HL-60 (cell line): ENCODE data around the gene SMOC2.

Source experiments
- DNase-seq, 2 experiments: peaks; one replicate each; pipeline ENCODE4 v3.0.0-alpha.2; 2010 to 2020; ENCODE audit warnings: low read depth in 1 of 2, low spot score in 1 of 2
- H3K27ac ChIP-seq: fragments of 250-450 bp; sonication (Bioruptor Pico); replicated peaks from 2 replicates; pipeline ENCODE4 v1.5.1; 2020; ENCODE audit warnings: mild to moderate bottlenecking, moderate library complexity
- H3K27me3 ChIP-seq: fragments of 250-450 bp; sonication (Bioruptor Pico); 2 replicates; pipeline ENCODE4 v1.5.1; 2021; ENCODE audit warnings: mild to moderate bottlenecking, moderate library complexity; ENCODE audit not compliant: insufficient read depth, poor library complexity, severe bottlenecking
- H3K4me3 ChIP-seq: replicated peaks from 2 replicates; pipeline ENCODE4 v1.5.1; 2011; ENCODE audit warnings: mild to moderate bottlenecking, control low read depth, low read length; ENCODE audit not compliant: insufficient read depth
- GABPA ChIP-seq: IDR thresholded peaks from 2 replicates; pipeline ENCODE4 v1.6.1; 2012; ENCODE audit warnings: low read depth
- POLR2AphosphoS5 ChIP-seq: IDR thresholded peaks from 2 replicates; pipeline ENCODE4 v1.6.1; 2012; ENCODE audit warnings: low read depth
- SPI1 ChIP-seq: IDR thresholded peaks from 2 replicates; pipeline ENCODE4 v1.6.1; 2012; ENCODE audit warnings: low read depth, mild to moderate bottlenecking, borderline replicate concordance
- TF ChIP-seq, protein P1 (sequence below): IDR thresholded peaks from 2 replicates; pipeline ENCODE4 v1.6.1; 2012; ENCODE audit warnings: low read depth; ENCODE audit not compliant: insufficient replicate concordance
- TF ChIP-seq, protein P2 (sequence below): IDR thresholded peaks from one replicate; pipeline ENCODE4 v1.5.1; 2011; ENCODE audit warnings: low read length, control low read depth, inconsistent platforms; ENCODE audit not compliant: insufficient read depth

Gene SMOC2

DNA sequence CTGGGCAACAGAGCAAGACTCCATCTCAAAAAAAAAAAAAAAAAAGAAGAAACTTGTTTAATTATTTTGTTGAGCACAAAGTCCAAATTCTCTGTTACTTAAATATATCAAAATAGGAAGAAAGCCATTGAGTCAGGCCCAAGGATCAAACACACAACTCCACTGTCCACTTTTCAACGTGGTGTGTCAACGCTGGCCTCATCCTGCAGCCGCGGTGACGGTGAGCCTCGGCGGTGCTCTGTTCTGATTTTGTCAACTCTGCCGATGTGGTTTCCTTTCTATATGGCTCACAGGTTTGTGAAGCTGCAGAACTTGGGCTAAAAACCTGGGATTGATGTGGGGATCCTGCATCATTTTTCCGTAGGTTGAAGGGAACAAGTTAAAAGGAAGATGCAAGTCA, 3.2 kb upstream of the SMOC2 start:
- Histone ChIP-seq H3K27me3 (peaks cover 12% of the 10 kb centered on the region), H3K4me3 (no peak overlapping the region), H3K27ac (no peak overlapping the region)
- TF ChIP-seq POLR2AphosphoS5 (no peak), GABPA (no peak), SPI1 (no peak)
- TF ChIP-seq, protein P1, sequence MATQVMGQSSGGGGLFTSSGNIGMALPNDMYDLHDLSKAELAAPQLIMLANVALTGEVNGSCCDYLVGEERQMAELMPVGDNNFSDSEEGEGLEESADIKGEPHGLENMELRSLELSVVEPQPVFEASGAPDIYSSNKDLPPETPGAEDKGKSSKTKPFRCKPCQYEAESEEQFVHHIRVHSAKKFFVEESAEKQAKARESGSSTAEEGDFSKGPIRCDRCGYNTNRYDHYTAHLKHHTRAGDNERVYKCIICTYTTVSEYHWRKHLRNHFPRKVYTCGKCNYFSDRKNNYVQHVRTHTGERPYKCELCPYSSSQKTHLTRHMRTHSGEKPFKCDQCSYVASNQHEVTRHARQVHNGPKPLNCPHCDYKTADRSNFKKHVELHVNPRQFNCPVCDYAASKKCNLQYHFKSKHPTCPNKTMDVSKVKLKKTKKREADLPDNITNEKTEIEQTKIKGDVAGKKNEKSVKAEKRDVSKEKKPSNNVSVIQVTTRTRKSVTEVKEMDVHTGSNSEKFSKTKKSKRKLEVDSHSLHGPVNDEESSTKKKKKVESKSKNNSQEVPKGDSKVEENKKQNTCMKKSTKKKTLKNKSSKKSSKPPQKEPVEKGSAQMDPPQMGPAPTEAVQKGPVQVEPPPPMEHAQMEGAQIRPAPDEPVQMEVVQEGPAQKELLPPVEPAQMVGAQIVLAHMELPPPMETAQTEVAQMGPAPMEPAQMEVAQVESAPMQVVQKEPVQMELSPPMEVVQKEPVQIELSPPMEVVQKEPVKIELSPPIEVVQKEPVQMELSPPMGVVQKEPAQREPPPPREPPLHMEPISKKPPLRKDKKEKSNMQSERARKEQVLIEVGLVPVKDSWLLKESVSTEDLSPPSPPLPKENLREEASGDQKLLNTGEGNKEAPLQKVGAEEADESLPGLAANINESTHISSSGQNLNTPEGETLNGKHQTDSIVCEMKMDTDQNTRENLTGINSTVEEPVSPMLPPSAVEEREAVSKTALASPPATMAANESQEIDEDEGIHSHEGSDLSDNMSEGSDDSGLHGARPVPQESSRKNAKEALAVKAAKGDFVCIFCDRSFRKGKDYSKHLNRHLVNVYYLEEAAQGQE = no peak
- TF ChIP-seq, protein P2, sequence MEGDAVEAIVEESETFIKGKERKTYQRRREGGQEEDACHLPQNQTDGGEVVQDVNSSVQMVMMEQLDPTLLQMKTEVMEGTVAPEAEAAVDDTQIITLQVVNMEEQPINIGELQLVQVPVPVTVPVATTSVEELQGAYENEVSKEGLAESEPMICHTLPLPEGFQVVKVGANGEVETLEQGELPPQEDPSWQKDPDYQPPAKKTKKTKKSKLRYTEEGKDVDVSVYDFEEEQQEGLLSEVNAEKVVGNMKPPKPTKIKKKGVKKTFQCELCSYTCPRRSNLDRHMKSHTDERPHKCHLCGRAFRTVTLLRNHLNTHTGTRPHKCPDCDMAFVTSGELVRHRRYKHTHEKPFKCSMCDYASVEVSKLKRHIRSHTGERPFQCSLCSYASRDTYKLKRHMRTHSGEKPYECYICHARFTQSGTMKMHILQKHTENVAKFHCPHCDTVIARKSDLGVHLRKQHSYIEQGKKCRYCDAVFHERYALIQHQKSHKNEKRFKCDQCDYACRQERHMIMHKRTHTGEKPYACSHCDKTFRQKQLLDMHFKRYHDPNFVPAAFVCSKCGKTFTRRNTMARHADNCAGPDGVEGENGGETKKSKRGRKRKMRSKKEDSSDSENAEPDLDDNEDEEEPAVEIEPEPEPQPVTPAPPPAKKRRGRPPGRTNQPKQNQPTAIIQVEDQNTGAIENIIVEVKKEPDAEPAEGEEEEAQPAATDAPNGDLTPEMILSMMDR = no peak
- DNase-seq = no peak

DNA sequence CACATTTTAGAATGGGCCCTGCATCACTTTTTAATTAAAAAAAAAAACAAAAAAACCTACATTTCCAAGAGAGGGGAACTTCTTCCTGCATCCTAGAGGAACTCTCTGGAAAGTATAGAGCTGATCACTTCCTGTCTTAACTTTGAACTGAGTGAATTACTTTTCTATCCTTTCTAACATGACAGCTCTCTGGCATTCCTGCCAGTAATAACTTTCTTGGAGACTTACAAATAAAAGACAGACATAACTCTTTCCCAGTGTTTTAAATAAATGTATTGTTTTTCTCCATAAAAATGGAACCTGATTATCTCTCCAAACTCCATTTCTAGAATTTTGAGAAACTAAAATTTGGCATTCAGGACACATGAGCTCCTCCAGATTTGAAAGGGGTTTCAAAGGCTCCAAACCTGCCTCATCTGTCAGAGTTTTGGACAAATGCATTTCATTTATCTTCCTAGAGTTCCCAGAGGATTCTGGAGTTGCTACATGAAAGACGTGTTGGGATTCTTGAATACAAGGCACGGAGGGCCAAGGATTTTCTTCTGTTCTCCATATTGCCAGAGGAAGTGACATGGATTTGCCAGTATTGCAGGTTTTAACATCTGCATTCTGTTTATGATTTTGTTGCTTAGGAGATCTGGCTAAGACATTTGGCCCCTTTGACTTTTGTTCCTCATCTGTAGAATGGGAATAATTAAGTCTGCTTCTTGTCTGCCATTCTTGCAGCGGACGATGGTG, 2.0 kb upstream of the SMOC2 start:
- DNase-seq = no peak
- Histone ChIP-seq H3K27ac (no peak overlapping the region), H3K4me3 (no peak overlapping the region), H3K27me3 (peaks cover 17% of the 10 kb centered on the region)
- TF ChIP-seq POLR2AphosphoS5 = no peak
- TF ChIP-seq, protein P1 = no peak
- TF ChIP-seq, protein P2 = no peak
- TF ChIP-seq GABPA = no peak
- no peak for TF ChIP-seq SPI1

DNA sequence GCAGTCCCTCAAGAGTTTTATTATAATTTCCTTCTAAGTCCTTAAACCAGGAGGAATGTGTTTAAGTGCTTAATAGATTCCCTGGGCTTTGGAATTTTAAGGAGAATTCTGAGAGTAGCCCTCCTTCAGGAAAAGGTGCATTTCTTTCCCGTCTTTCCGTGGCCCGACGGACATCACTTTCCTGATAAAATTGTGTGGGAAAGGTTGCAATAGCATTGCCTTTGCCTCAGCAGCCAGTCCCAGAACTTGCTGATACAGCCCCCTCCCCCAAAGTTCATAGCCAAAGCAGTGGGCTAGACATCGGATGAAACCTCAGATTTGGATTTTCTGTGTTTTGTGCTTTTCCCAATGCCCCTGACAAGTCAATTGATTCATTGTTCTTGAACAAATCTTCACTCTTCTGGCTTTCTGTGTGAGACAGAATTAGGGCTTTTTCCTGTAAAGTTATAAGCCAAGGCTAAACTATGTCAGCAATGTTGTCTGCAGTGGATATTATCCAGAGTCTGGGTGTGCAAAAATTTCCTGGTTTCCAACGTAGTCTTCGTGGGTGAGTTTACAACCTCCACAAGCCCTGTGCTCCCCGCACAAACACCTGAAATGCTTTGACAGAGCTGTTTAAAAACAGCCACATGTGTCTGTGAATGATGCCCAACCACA, 1.1 kb upstream of the SMOC2 start:
- Histone ChIP-seq H3K4me3 (no peak overlapping the region), H3K27ac (no peak overlapping the region), H3K27me3 (peaks cover 17% of the 10 kb centered on the region)
- TF ChIP-seq, protein P2 = no peak
- TF ChIP-seq POLR2AphosphoS5 = no peak
- no peak for TF ChIP-seq SPI1
- TF ChIP-seq GABPA = no peak
- TF ChIP-seq, protein P1 = no peak
- no peak for DNase-seq
